K562 (cell line): ENCODE results near the gene WSCD2. TPM values are rescaled to one million over a fixed set of nuclear protein-coding genes. Genes with fewer than 3 reads are reported as not detected.

Experiments used
- ATAC-seq: fragments of 200-7000 bp; cut with Tn5 transposase; 3 replicates; pipeline ENCODE4 v1.9.1; 2020; ENCODE audit warnings: moderate library complexity
- BruUV-seq: library from RNA; stranded (reverse); fragments of 400-500 nt; replicated peaks from 2 replicates; lab custom pipeline; 2021; lab: Mats Ljungman, UMichigan
- CTCF ChIA-PET: fragments of 300-600 bp; formaldehyde crosslinking; extraction: SDS; loops from one replicate; lab custom pipeline; 2021; ENCODE audit warnings: low intra/inter-chr PET ratio; lab: Yijun Ruan, JAX
- POLR2A ChIA-PET: fragments of 300-600, 350-650 bp; sonication (Branson Sonifier 250); formaldehyde crosslinking; extraction: SDS; loops from one replicate; lab custom pipeline; 2021; ENCODE audit warnings: antibody characterized with exemption, inconsistent platforms; lab: Yijun Ruan, JAX
- DNase-seq, 4 experiments: peaks; one replicate each; pipeline versions ENCODE4 v3.0.0 to v3.0.0-alpha.2; 2011 to 2018; ENCODE audit warnings: low spot score in 3 of 4, mixed read lengths in 3 of 4; ENCODE audit errors: extremely low read depth in 1 of 4
- FAIRE-seq: peaks from 2 replicates; lab custom pipeline; 2011; peaks lifted over from hg19 to GRCh38; lab: Jason Lieb, UNC
- H2AFZ ChIP-seq: 2 replicates; pipeline ENCODE4 v1.6.0; 2011; ENCODE audit warnings: low read depth, low read length, control low read depth, inconsistent platforms
- H3K27ac ChIP-seq: fragments of 200-600 bp; 3 replicates; pipeline ENCODE4 v1.8.0; 2011; ENCODE audit warnings: low read depth, mild to moderate bottlenecking, control low read depth, inconsistent platforms, low read length, moderate library complexity, mixed read lengths; ENCODE audit errors: extremely low read depth
- H3K27me3 ChIP-seq, 2 experiments: fragments of 300-600 bp in 1 of 2; 2 replicates in 1 of 2; 3 replicates in 1 of 2; pipeline versions ENCODE4 v1.6.0 to v1.8.0; 2011; ENCODE audit warnings: inconsistent platforms in 2 of 2, low read length in 2 of 2, mild to moderate bottlenecking in 1 of 2, mixed read lengths in 1 of 2, moderate library complexity in 1 of 2; ENCODE audit not compliant: control insufficient read depth in 2 of 2, insufficient read depth in 2 of 2
- H3K36me3 ChIP-seq: fragments of 300-600 bp; 3 replicates; pipeline ENCODE4 v1.8.0; 2011; ENCODE audit warnings: mild to moderate bottlenecking, low read length, inconsistent platforms; ENCODE audit not compliant: control insufficient read depth, insufficient read depth
- H3K4me1 ChIP-seq, 2 experiments: fragments of 200-600 bp in 1 of 2; replicated peaks in 1 of 2; 2 replicates in 1 of 2; 3 replicates in 1 of 2; pipeline versions ENCODE4 v1.5.1 to v1.8.0; 2011; ENCODE audit warnings: inconsistent platforms in 2 of 2, low read length in 2 of 2, mild to moderate bottlenecking in 1 of 2, mixed read lengths in 1 of 2, moderate library complexity in 1 of 2; ENCODE audit not compliant: control insufficient read depth in 2 of 2, insufficient read depth in 2 of 2
- H3K4me2 ChIP-seq: 2 replicates; pipeline ENCODE4 v1.6.1; 2011; ENCODE audit warnings: low read length, control low read depth, inconsistent platforms, mixed read lengths; ENCODE audit not compliant: insufficient read depth
- H3K4me3 ChIP-seq: fragments of 200-600 bp; sonication (generic), shearing (Covaris generic); 2 replicates; pipeline ENCODE4 v1.5.1; 2016; ENCODE audit warnings: control low read depth, inconsistent platforms
- H3K79me2 ChIP-seq: fragments of 200-600 bp; 3 replicates; pipeline ENCODE4 v1.8.0; 2011; ENCODE audit warnings: low read length, inconsistent platforms; ENCODE audit not compliant: control insufficient read depth, insufficient read depth
- H3K9ac ChIP-seq, 2 experiments: 2 replicates each; pipeline versions ENCODE4 v1.6.0 to v1.6.1; 2011; ENCODE audit warnings: low read depth in 2 of 2, low read length in 2 of 2, control low read depth in 1 of 2, inconsistent platforms in 1 of 2, mild to moderate bottlenecking in 1 of 2, mixed read lengths in 1 of 2; ENCODE audit not compliant: insufficient read depth in 1 of 2
- H3K9me1 ChIP-seq: one replicate; pipeline ENCODE4 v1.6.0; 2011; ENCODE audit warnings: inconsistent platforms, mild to moderate bottlenecking, low read length, moderate library complexity; ENCODE audit not compliant: control insufficient read depth, insufficient read depth
- H3K9me3 ChIP-seq: replicated peaks from 2 replicates; pipeline ENCODE4 v1.5.1; 2011; ENCODE audit warnings: low read depth, low read length, inconsistent platforms; ENCODE audit not compliant: control insufficient read depth, insufficient read depth
- H4K20me1 ChIP-seq: replicated peaks from 2 replicates; pipeline ENCODE4 v1.6.1; 2011; ENCODE audit warnings: low read length, inconsistent platforms, mixed read lengths; ENCODE audit not compliant: control insufficient read depth, insufficient read depth
- ARID3A ChIP-seq: IDR thresholded peaks from 2 replicates; pipeline ENCODE4 v1.6.1; 2012; ENCODE audit warnings: low read depth, low read length, improper control_type of control experiment, borderline replicate concordance
- CBX1 ChIP-seq: sonication (generic); IDR thresholded peaks from 2 replicates; pipeline ENCODE4 v1.6.1; 2016; ENCODE audit warnings: antibody characterized with exemption, low read depth, mild to moderate bottlenecking
- CREM ChIP-seq: IDR thresholded peaks from 2 replicates; pipeline ENCODE4 v1.6.1; 2014; ENCODE audit warnings: antibody characterized with exemption, low read depth
- FIP1L1 ChIP-seq: fragments of 200-400 bp; formaldehyde crosslinking; IDR thresholded peaks from 2 replicates; pipeline ENCODE4 v1.6.1; 2018; ENCODE audit warnings: mild to moderate bottlenecking, low read depth, low read length; ENCODE audit not compliant: poor library complexity, severe bottlenecking
- GTF2B ChIP-seq: IDR thresholded peaks from 2 replicates; pipeline ENCODE4 v1.6.1; 2011; ENCODE audit not compliant: insufficient read length; ENCODE audit errors: extremely low read depth
- HBP1 ChIP-seq: fragments of 450-650 bp; formaldehyde crosslinking; IDR thresholded peaks from 2 replicates; pipeline ENCODE4 v1.4.0; 2022; ENCODE audit warnings: missing genetic modification characterization
- KLF13 ChIP-seq: fragments of 450-650 bp; IDR thresholded peaks from 2 replicates; pipeline ENCODE4 v1.6.1; 2016; ENCODE audit warnings: missing genetic modification characterization, low read depth, mild to moderate bottlenecking, missing compliant biosample characterization, moderate library complexity, borderline replicate concordance
- NCOA6 ChIP-seq: fragments of 450-650 bp; IDR thresholded peaks from 2 replicates; pipeline ENCODE4 v1.6.1; 2017; ENCODE audit warnings: mild to moderate bottlenecking
- RBM14 ChIP-seq: fragments of 200-400 bp; formaldehyde crosslinking; IDR thresholded peaks from 2 replicates; pipeline ENCODE4 v1.6.1; 2018; ENCODE audit warnings: low read depth, mild to moderate bottlenecking, low read length, moderate library complexity, borderline replicate concordance; ENCODE audit not compliant: insufficient read depth
- SIX5 ChIP-seq, 2 experiments: IDR thresholded peaks; 2 replicates each; pipeline ENCODE4 v1.6.1; 2011; ENCODE audit warnings: low read length in 2 of 2, borderline replicate concordance in 1 of 2, low read depth in 1 of 2, mild to moderate bottlenecking in 1 of 2, moderate library complexity in 1 of 2; ENCODE audit not compliant: insufficient read depth in 1 of 2
- SNAPC5 ChIP-seq: fragments of 250-450 bp; sonication (Bioruptor Pico); IDR thresholded peaks from 2 replicates; pipeline ENCODE4 v1.8.0; 2021; ENCODE audit warnings: moderate library complexity, mild to moderate bottlenecking, inconsistent platforms
- SNRNP70 ChIP-seq: fragments of 200-400 bp; formaldehyde crosslinking; optimal IDR thresholded peaks from 2 replicates; pipeline ENCODE3; 2017; ENCODE audit warnings: low read depth, low read length
- ZBTB7A ChIP-seq: IDR thresholded peaks from 2 replicates; pipeline ENCODE4 v1.6.1; 2011; ENCODE audit warnings: low read depth, mild to moderate bottlenecking, low read length, moderate library complexity, borderline replicate concordance; ENCODE audit not compliant: control insufficient read depth
- ZNF584 ChIP-seq: fragments of 200-800 bp; sonication (Bioruptor generic); IDR thresholded peaks from 2 replicates; pipeline ENCODE4 v1.6.1; 2016; ENCODE audit warnings: low read depth, mild to moderate bottlenecking, missing genetic modification characterization, missing compliant biosample characterization
- ZZZ3 ChIP-seq: fragments of 450-650 bp; IDR thresholded peaks from 2 replicates; pipeline ENCODE4 v1.6.1; 2016; ENCODE audit warnings: antibody characterized with exemption, mild to moderate bottlenecking, moderate library complexity
- WGBS: fragments of 100-300 bp; shearing (Covaris generic); methylation state at CpG from one replicate; pipeline ENCODE4 v1.1.6; 2016; ENCODE audit warnings: low coverage, mixed read lengths; ENCODE audit not compliant: insufficient coverage; ENCODE audit errors: missing lambda C conversion rate; 5-methylcytosine and 5-hydroxymethylcytosine counted together
- in situ Hi-C: fragments of 300-500 bp; cut with MboI; formaldehyde crosslinking; loops from 4 replicates; pipeline ENCODE4 v1.15.0; 2018; ENCODE audit warnings: inconsistent platforms, mixed read lengths
- intact Hi-C: fragments of 100-400 bp; cut with micrococcal nuclease; formaldehyde crosslinking; loops from 2 replicates; pipeline ENCODE4 v1.14.2; 2022
- polyA plus RNA-seq, 8 experiments: library from polyadenylated mRNA; depleted of rRNA in 4 of 8; stranded (reverse) in 5 of 8; unstranded in 3 of 8; fragments of >200 nt; fragmentation: Nextera tagmentation in 2 of 8; fragmentation: Illumina TruSeq in 1 of 8; extraction: Ambion mirVana in 2 of 8; extraction: Trizol in 1 of 8; gene quantifications; 2 replicates each; pipeline versions ENCODE4 v1.2.1 to v1.2.3, GENCODE V29; 2011 to 2014; ENCODE audit warnings: inconsistent platforms in 1 of 8, missing spikeins in 1 of 8
- total RNA-seq, 7 experiments: library from RNA; depleted of rRNA in 6 of 7; stranded (reverse); fragments of >200 nt in 6 of 7; fragmentation: Illumina TruSeq in 2 of 7; extraction: Trizol in 2 of 7; gene quantifications; 2 replicates each; pipeline versions ENCODE4 v1.2.1 to v1.2.3, GENCODE V29; 2011 to 2021; ENCODE audit warnings: low replicate concordance in 1 of 7

Gene WSCD2
- total and polyA plus RNA-seq, 9 of the 15 experiments (the other 6 are each of a cell fraction or from before 2014, with no cell fraction given): 0.72 to 14.1 (median 4.0) TPM

GRCh38 chr12:108254030-108254429 is 124.9 kb downstream of the WSCD2 start:
- H3K4me1 ChIP-seq: no peaks in the 10 kb centered on the region
- H3K36me3 ChIP-seq: no peaks in the 10 kb centered on the region
- no peaks in the 10 kb centered on the region; the same call in 1 of the 2 replicates for H4K20me1 ChIP-seq
- intact Hi-C loops: no loop called here
- no peaks in the 10 kb centered on the region for H3K9me3 ChIP-seq
- 0% methylated on average over 5 of the region's 5 CpGs for WGBS
- H3K9ac ChIP-seq: no peak overlapping the region
- H3K79me2 ChIP-seq: no peaks in the 10 kb centered on the region
- ChIA-PET CTCF (no interaction called here), POLR2A (no interaction called here)
- H3K27me3 ChIP-seq: peaks cover 5 to 24% of the 10 kb centered on the region in 2 experiments; a peak in 4 of 5 replicates
- H3K9me1 ChIP-seq: no peaks in the 10 kb centered on the region
- H2AFZ ChIP-seq: no peak overlapping the region
- in situ Hi-C loops: no loop called here
- no peak for FAIRE-seq
- ATAC-seq: no peak
- H3K4me2 ChIP-seq: no peak overlapping the region
- DNase-seq: no peak
- H3K27ac ChIP-seq: no peak overlapping the region
- BruUV-seq: no TSS peak
- H3K4me3 ChIP-seq: no peak overlapping the region
- TF ChIP-seq SNRNP70: no peak
- TF ChIP-seq ZZZ3: no peak
- TF ChIP-seq FIP1L1: no peak
- no peak for TF ChIP-seq RBM14
- TF ChIP-seq SNAPC5: no peak
- no peak for TF ChIP-seq ZBTB7A
- no peak for TF ChIP-seq ARID3A
- TF ChIP-seq GTF2B: no peak
- no peak for TF ChIP-seq CBX1
- no peak for TF ChIP-seq SIX5 (IDR thresholded peaks at IDR 0.05; ENCODE audit: borderline replicate concordance in 1 of 2, insufficient read depth in 1 of 2, low read depth in 1 of 2, low read length in 2 of 2)
- no peak for TF ChIP-seq NCOA6
- no peak for TF ChIP-seq KLF13
- no peak for TF ChIP-seq CREM
- no peak for TF ChIP-seq HBP1 (CRISPR knock-in tag)
- TF ChIP-seq ZNF584 (CRISPR knock-in tag): no peak
